H9 (cell line): ENCODE measurements around the gene OR2T27. TPM values are rescaled to one million over a fixed set of nuclear protein-coding genes. Genes with fewer than 3 reads are reported as not detected.
"Not testable (repeated sequence)": the region's sequence is repeated elsewhere in the genome, so short reads cannot be mapped to it uniquely, and the experiment has no call there.

Experiments used
- DNase-seq: peaks from one replicate; pipeline ENCODE4 v3.0.0-alpha.2; 2017
- H2AFZ ChIP-seq: one replicate; pipeline ENCODE4 v1.6.1; 2013; ENCODE audit warnings: mild to moderate bottlenecking, low read length, control low read depth, moderate library complexity
- H2AK5ac ChIP-seq: 2 replicates; pipeline ENCODE4 v1.6.1; 2013; ENCODE audit warnings: low read length, control low read depth, mixed read lengths; ENCODE audit not compliant: insufficient read length
- H2BK120ac ChIP-seq: one replicate; pipeline ENCODE4 v1.6.1; 2013; ENCODE audit warnings: low read depth, mild to moderate bottlenecking, low read length, control low read depth, inconsistent platforms; ENCODE audit not compliant: poor library complexity, severe bottlenecking
- H2BK12ac ChIP-seq: 2 replicates; pipeline ENCODE4 v1.6.1; 2013; ENCODE audit warnings: low read length, control low read depth, mixed read lengths, low read depth; ENCODE audit not compliant: insufficient read length
- H2BK15ac ChIP-seq: 2 replicates; pipeline ENCODE4 v1.6.1; 2013; ENCODE audit warnings: low read depth, low read length, control low read depth
- H2BK20ac ChIP-seq: one replicate; pipeline ENCODE4 v1.6.1; 2013; ENCODE audit warnings: low read depth, mild to moderate bottlenecking, low read length, control low read depth, inconsistent platforms; ENCODE audit not compliant: poor library complexity, severe bottlenecking
- H2BK5ac ChIP-seq: 2 replicates; pipeline ENCODE4 v1.6.1; 2013; ENCODE audit warnings: low read length, control low read depth, mixed read lengths; ENCODE audit not compliant: insufficient read length
- H3K14ac ChIP-seq: 2 replicates; pipeline ENCODE4 v1.6.1; 2013; ENCODE audit warnings: low read length, control low read depth; ENCODE audit not compliant: insufficient read depth
- H3K18ac ChIP-seq: 2 replicates; pipeline ENCODE4 v1.6.1; 2013; ENCODE audit warnings: low read depth, mild to moderate bottlenecking, mixed read lengths, low read length, control low read depth; ENCODE audit not compliant: insufficient read length
- H3K23ac ChIP-seq: 2 replicates; pipeline ENCODE4 v1.6.1; 2013; ENCODE audit warnings: low read length, control low read depth, mixed read lengths, low read depth; ENCODE audit not compliant: insufficient read length
- H3K23me2 ChIP-seq: 2 replicates; pipeline ENCODE4 v1.6.1; 2013; ENCODE audit warnings: low read depth, mild to moderate bottlenecking, mixed read lengths, low read length, control low read depth; ENCODE audit not compliant: insufficient read length, poor library complexity, severe bottlenecking
- H3K27ac ChIP-seq: 2 replicates; pipeline ENCODE4 v1.5.1; 2013; ENCODE audit warnings: low read length, control low read depth, mixed read lengths, low read depth; ENCODE audit not compliant: insufficient read length
- H3K27me3 ChIP-seq: 2 replicates; pipeline ENCODE4 v1.6.1; 2013; ENCODE audit warnings: low read length, control low read depth, inconsistent platforms; ENCODE audit not compliant: insufficient read depth
- H3K4ac ChIP-seq: 2 replicates; pipeline ENCODE4 v1.6.1; 2013; ENCODE audit warnings: low read depth, mild to moderate bottlenecking, control low read depth, inconsistent platforms, low read length, moderate library complexity
- H3K4me1 ChIP-seq: 2 replicates; pipeline ENCODE4 v1.6.1; 2013; ENCODE audit warnings: low read length, control low read depth, inconsistent platforms; ENCODE audit not compliant: insufficient read depth
- H3K4me2 ChIP-seq: 2 replicates; pipeline ENCODE4 v1.6.1; 2013; ENCODE audit warnings: low read length, control low read depth, mixed read lengths; ENCODE audit not compliant: insufficient read length, insufficient read depth
- H3K56ac ChIP-seq: 2 replicates; pipeline ENCODE4 v1.6.1; 2013; ENCODE audit warnings: low read depth, mild to moderate bottlenecking, mixed read lengths, low read length, control low read depth; ENCODE audit not compliant: insufficient read length
- H3K79me1 ChIP-seq: 2 replicates; pipeline ENCODE4 v1.6.1; 2013; ENCODE audit warnings: low read depth, mild to moderate bottlenecking, moderate library complexity, low read length, control low read depth, inconsistent platforms; ENCODE audit not compliant: insufficient read depth, poor library complexity, severe bottlenecking
- H3K79me2 ChIP-seq: 2 replicates; pipeline ENCODE4 v1.6.1; 2013; ENCODE audit warnings: low read length, control low read depth, inconsistent platforms; ENCODE audit not compliant: insufficient read depth
- H3K9ac ChIP-seq: 2 replicates; pipeline ENCODE4 v1.6.1; 2013; ENCODE audit warnings: low read length, control low read depth, mixed read lengths; ENCODE audit not compliant: insufficient read length; ENCODE audit errors: extremely low read depth
- H3K9me3 ChIP-seq: one replicate; pipeline ENCODE4 v1.6.1; 2013; ENCODE audit warnings: low read depth, low read length, inconsistent platforms; ENCODE audit not compliant: control insufficient read depth
- H3T11ph ChIP-seq: one replicate; pipeline ENCODE4 v1.6.1; 2013; ENCODE audit warnings: mild to moderate bottlenecking, low read length, control low read depth, inconsistent platforms
- H4K20me1 ChIP-seq: one replicate; pipeline ENCODE4 v1.6.1; 2013; ENCODE audit not compliant: control insufficient read depth, insufficient read length, insufficient read depth
- H4K5ac ChIP-seq: 2 replicates; pipeline ENCODE4 v1.6.1; 2013; ENCODE audit warnings: low read depth, mild to moderate bottlenecking, mixed read lengths, low read length, control low read depth; ENCODE audit not compliant: insufficient read length
- H4K8ac ChIP-seq: replicated peaks from 2 replicates; pipeline ENCODE4 v1.6.1; 2013; ENCODE audit warnings: low read length, control low read depth, mixed read lengths, low read depth; ENCODE audit not compliant: insufficient read length
- H4K91ac ChIP-seq: 2 replicates; pipeline ENCODE4 v1.6.1; 2013; ENCODE audit warnings: low read depth, mild to moderate bottlenecking, moderate library complexity, mixed read lengths, low read length, control low read depth; ENCODE audit not compliant: insufficient read length
- H3K27ac Mint-ChIP-seq, 3 experiments: 2 replicates in 2 of 3; 3 replicates in 1 of 3; pipeline ENCODE4 v1.8.0; 2020 to 2021; ENCODE audit warnings: mixed read lengths in 3 of 3, mild to moderate bottlenecking in 1 of 3, moderate library complexity in 1 of 3
- H3K27me3 Mint-ChIP-seq: 2 replicates; pipeline ENCODE4 v1.8.0; 2021; ENCODE audit warnings: low read depth, mild to moderate bottlenecking, moderate library complexity, mixed read lengths
- H3K36me3 Mint-ChIP-seq, 3 experiments: 2 replicates in 2 of 3; 3 replicates in 1 of 3; pipeline ENCODE4 v1.8.0; 2020 to 2021; ENCODE audit warnings: low read depth in 3 of 3, mixed read lengths in 3 of 3; ENCODE audit not compliant: insufficient read depth in 1 of 3
- H3K4me1 Mint-ChIP-seq, 2 experiments: 2 replicates each; pipeline ENCODE4 v1.8.0; 2020; ENCODE audit warnings: mixed read lengths in 2 of 2
- H3K4me3 Mint-ChIP-seq, 2 experiments: 2 replicates in 1 of 2; 3 replicates in 1 of 2; pipeline ENCODE4 v1.8.0; 2020 to 2021; ENCODE audit warnings: mild to moderate bottlenecking in 2 of 2, mixed read lengths in 2 of 2, moderate library complexity in 1 of 2
- H3K9me3 Mint-ChIP-seq, 2 experiments: 2 replicates in 1 of 2; 3 replicates in 1 of 2; pipeline ENCODE4 v1.8.0; 2020; ENCODE audit warnings: mild to moderate bottlenecking in 2 of 2, mixed read lengths in 2 of 2, moderate library complexity in 1 of 2
- WGBS: extraction: QIAGEN DNeasy Blood & Tissue Kit; methylation state at CpG from one replicate; pipeline ENCODE4 v1.1.7; 2013; ENCODE audit warnings: missing lambda C conversion rate, low lambda C conversion rate, mixed read lengths; ENCODE audit not compliant: insufficient read length; ENCODE audit errors: extremely low coverage; 5-methylcytosine and 5-hydroxymethylcytosine counted together
- long read RNA-seq: library from polyadenylated mRNA; unstranded; transcript quantifications from one replicate; pipeline ENCODE4 v2.0.0, GENCODE V29; 2020
- total RNA-seq: library from RNA; stranded (reverse); gene quantifications from 2 replicates; pipeline ENCODE4 v1.2.1, GENCODE V29; 2021

Gene OR2T27
- total RNA-seq, result not detected in 2 replicates
- long read RNA-seq, result 0 reads

- H3K23ac ChIP-seq, H2BK12ac ChIP-seq, H3K18ac ChIP-seq, H2BK5ac ChIP-seq, H4K91ac ChIP-seq, H3K56ac ChIP-seq, H3K9ac ChIP-seq, H3K23me2 ChIP-seq, H3K27ac Mint-ChIP-seq, H3K4me3 Mint-ChIP-seq, H3K36me3 Mint-ChIP-seq, H3K27ac ChIP-seq, H2BK120ac ChIP-seq, H2AK5ac ChIP-seq, H4K5ac ChIP-seq, H3K4ac ChIP-seq, H3K27me3 Mint-ChIP-seq, H3K27me3 ChIP-seq, H3K4me2 ChIP-seq, DNase-seq, H2BK15ac ChIP-seq, H2BK20ac ChIP-seq, H3T11ph ChIP-seq, H2AFZ ChIP-seq, H3K79me1 ChIP-seq, H3K14ac ChIP-seq, H3K4me1 ChIP-seq, H4K8ac ChIP-seq, H4K20me1 ChIP-seq, H3K4me1 Mint-ChIP-seq, H3K79me2 ChIP-seq, H3K9me3 ChIP-seq: not testable (repeated sequence)
- no CpG with 5 or more reads among the region's 3 CpGs for WGBS
- H3K9me3 Mint-ChIP-seq, result peaks cover 42 to 44% of the 10 kb centered on the region in 2 experiments
Observed at GRCh38 chr1:248655354-248655753, at the start of gene OR2T27. OR2T27 (minus strand) TSS chr1:248655528; CDS start chr1:248650884, 4,644 bp downstream.
